Measurements from ENCODE around the gene SNORC.

GRCh38 chr2:232920760-232921159 is 50.7 kb downstream of the SNORC start:
- TF ChIP-seq CTCF (IDR thresholded peaks at IDR 0.05; ENCODE audit: insufficient read depth, low read length, poor library complexity, severe bottlenecking) (no peak), EZH2phosphoT487 (conservative IDR thresholded peaks at IDR 0.05; ENCODE audit: low read length) (no peak)

Data from SU-DHL-6 (cell line).